NCI-H2196 treated with DMSO at 0.1 percent for 48 hours (cell line): ENCODE data around the gene ACTG1.

Experiments used
- DNase-seq: peaks from one replicate; lab custom pipeline; 2025; ENCODE audit not compliant: unreplicated experiment; lab: John Stamatoyannopoulos, UW

The ACTG1 gene

GRCh38 chr17:81545160-81545949 lies 32.8 kb upstream of the ACTG1 start:
- DNase-seq, result no peak

GRCh38 chr17:81544281-81544974 lies 31.8 kb upstream of the ACTG1 start:
- no peak for DNase-seq

GRCh38 chr17:81543756-81544155 lies 31.2 kb upstream of the ACTG1 start:
- no peak for DNase-seq

- DNase-seq, result no peak
Measured at GRCh38 chr17:81543339-81543675, 30.7 kb upstream of the ACTG1 start.

- no peak for DNase-seq
Measured at GRCh38 chr17:81542431-81543338, 30.1 kb upstream of the ACTG1 start.

- DNase-seq, result no peak
Measured at GRCh38 chr17:81541123-81541522, 28.5 kb upstream of the ACTG1 start.

- no peak for DNase-seq
Measured at GRCh38 chr17:81540676-81541027, 28.1 kb upstream of the ACTG1 start.

- no peak for DNase-seq
Measured at GRCh38 chr17:81539961-81540675, 27.5 kb upstream of the ACTG1 start.

- no peak for DNase-seq
Measured at GRCh38 chr17:81539571-81539900, 26.9 kb upstream of the ACTG1 start.

GRCh38 chr17:81538651-81539570 lies 26.3 kb upstream of the ACTG1 start:
- DNase-seq, result no peak

GRCh38 chr17:81537856-81538555 lies 25.4 kb upstream of the ACTG1 start:
- DNase-seq, result peak; percentile 97

- DNase-seq, result peak; percentile 97
Measured at GRCh38 chr17:81537343-81537855, 24.8 kb upstream of the ACTG1 start.

GRCh38 chr17:81536299-81537290 lies 24.0 kb upstream of the ACTG1 start:
- no peak for DNase-seq

GRCh38 chr17:81535480-81536298 lies 23.1 kb upstream of the ACTG1 start:
- no peak for DNase-seq

- no peak for DNase-seq
Measured at GRCh38 chr17:81535007-81535328, 22.4 kb upstream of the ACTG1 start.

GRCh38 chr17:81534157-81535006 lies 21.8 kb upstream of the ACTG1 start:
- DNase-seq, result peak; percentile 38
